Keratinocyte (primary cell): ENCODE data around the gene GPR171. TPM values are rescaled to one million over a fixed set of nuclear protein-coding genes. Genes with fewer than 3 reads are reported as not detected.
A peak's percentile ranks its signal among the peaks of the same experiment; 100 is the strongest.

ENCODE experiments used
- DNase-seq: peaks from one replicate; pipeline ENCODE4 v3.0.0-alpha.2; 2011; ENCODE audit warnings: low read depth, missing footprints, low spot score
- FAIRE-seq: peaks from 2 replicates; lab custom pipeline; 2011; peaks lifted over from hg19 to GRCh38; lab: Jason Lieb, UNC
- H2AFZ ChIP-seq: 2 replicates; pipeline ENCODE4 v1.6.0; 2012; ENCODE audit warnings: low read length, control low read depth, inconsistent platforms; ENCODE audit not compliant: control insufficient read depth
- H3K27ac ChIP-seq: 2 replicates; pipeline ENCODE4 v1.5.1; 2011; ENCODE audit warnings: low read length; ENCODE audit not compliant: control insufficient read depth, insufficient read depth
- H3K27me3 ChIP-seq: 3 replicates; pipeline ENCODE4 v1.6.0; 2011; ENCODE audit warnings: low read length; ENCODE audit not compliant: control insufficient read depth, insufficient read depth; ENCODE audit errors: extremely low read depth
- H3K36me3 ChIP-seq, 2 experiments: 2 replicates in 1 of 2; 3 replicates in 1 of 2; pipeline ENCODE4 v1.5.1; 2011; ENCODE audit warnings: low read length in 2 of 2, mild to moderate bottlenecking in 1 of 2; ENCODE audit not compliant: control insufficient read depth in 2 of 2, insufficient read depth in 2 of 2; ENCODE audit errors: extremely low read depth in 1 of 2
- H3K4me1 ChIP-seq: 3 replicates; pipeline ENCODE4 v1.5.1; 2011; ENCODE audit warnings: low read length; ENCODE audit not compliant: control insufficient read depth, insufficient read depth; ENCODE audit errors: extremely low read depth
- H3K4me2 ChIP-seq: 3 replicates; pipeline ENCODE4 v1.6.0; 2011; ENCODE audit warnings: low read depth, low read length; ENCODE audit not compliant: control insufficient read depth, insufficient read depth; ENCODE audit errors: extremely low read depth
- H3K4me3 ChIP-seq, 3 experiments: fragments of 200-600 bp in 1 of 3; sonication (generic) in 1 of 3; 2 replicates in 2 of 3; 3 replicates in 1 of 3; pipeline ENCODE4 v1.5.1; 2011 to 2016; ENCODE audit warnings: low read length in 3 of 3, mild to moderate bottlenecking in 3 of 3, control low read depth in 2 of 3, inconsistent platforms in 1 of 3, low read depth in 1 of 3, mixed read lengths in 1 of 3, mixed run types in 1 of 3, moderate library complexity in 1 of 3; ENCODE audit not compliant: control insufficient read depth in 2 of 3, insufficient read depth in 2 of 3; ENCODE audit errors: extremely low read depth in 1 of 3
- H3K79me2 ChIP-seq: 2 replicates; pipeline ENCODE4 v1.6.0; 2012; ENCODE audit warnings: low read length; ENCODE audit not compliant: control insufficient read depth, insufficient read depth
- H3K9ac ChIP-seq: 3 replicates; pipeline ENCODE4 v1.6.0; 2011; ENCODE audit warnings: low read length; ENCODE audit not compliant: control insufficient read depth, insufficient read depth; ENCODE audit errors: extremely low read depth
- H3K9me1 ChIP-seq: 3 replicates; pipeline ENCODE4 v1.6.0; 2011; ENCODE audit warnings: low read length; ENCODE audit not compliant: control insufficient read depth, insufficient read depth; ENCODE audit errors: extremely low read depth
- H3K9me3 ChIP-seq: 2 replicates; pipeline ENCODE4 v1.5.1; 2012; ENCODE audit warnings: low read depth, low read length; ENCODE audit not compliant: control insufficient read depth
- H4K20me1 ChIP-seq: 3 replicates; pipeline ENCODE4 v1.6.0; 2011; ENCODE audit warnings: low read length; ENCODE audit not compliant: control insufficient read depth, insufficient read depth; ENCODE audit errors: extremely low read depth
- EZH2 ChIP-seq: IDR thresholded peaks from one replicate; pipeline ENCODE4 v1.6.1; 2012; ENCODE audit warnings: inconsistent platforms, mild to moderate bottlenecking, low read length, moderate library complexity
- dilution Hi-C: fragments of 300-500 bp; cut with MboI; formaldehyde crosslinking; loops from one replicate; pipeline ENCODE4 v1.7.0; 2020; ENCODE audit warnings: low sequenced_read_pairs; ENCODE audit not compliant: extremely low pct_ligation_motif_present
- polyA plus RNA-seq, 5 experiments: library from polyadenylated mRNA; depleted of rRNA in 3 of 5; stranded (reverse) in 3 of 5; stranded (forward) in 1 of 5; unstranded in 1 of 5; fragments of >200 nt; gene quantifications; 1 replicate in 1 of 5; 2 replicates in 3 of 5; 3 replicates in 1 of 5; pipeline versions ENCODE4 v1.2.1 to v1.2.3, GENCODE V29; 2011 to 2012; ENCODE audit warnings: missing spikeins in 2 of 5, low read depth in 1 of 5, low replicate concordance in 1 of 5
- TF ChIP-seq, protein P1 (sequence below), 3 experiments: IDR thresholded peaks in 1 of 3; conservative IDR thresholded peaks in 1 of 3; optimal IDR thresholded peaks in 1 of 3; 2 replicates in 2 of 3; 3 replicates in 1 of 3; pipeline versions ENCODE3 to v1.5.1; 2011; ENCODE audit warnings: low read length in 3 of 3, mild to moderate bottlenecking in 3 of 3, moderate library complexity in 2 of 3, control low read depth in 1 of 3, inconsistent platforms in 1 of 3; ENCODE audit not compliant: insufficient read depth in 2 of 3; ENCODE audit errors: extremely low read depth in 1 of 3

GPR171 gene
- polyA plus RNA-seq, 1 donor (not counting 4 experiments of a cell fraction or from before 2014, with no cell fraction given): not detected

DNA sequence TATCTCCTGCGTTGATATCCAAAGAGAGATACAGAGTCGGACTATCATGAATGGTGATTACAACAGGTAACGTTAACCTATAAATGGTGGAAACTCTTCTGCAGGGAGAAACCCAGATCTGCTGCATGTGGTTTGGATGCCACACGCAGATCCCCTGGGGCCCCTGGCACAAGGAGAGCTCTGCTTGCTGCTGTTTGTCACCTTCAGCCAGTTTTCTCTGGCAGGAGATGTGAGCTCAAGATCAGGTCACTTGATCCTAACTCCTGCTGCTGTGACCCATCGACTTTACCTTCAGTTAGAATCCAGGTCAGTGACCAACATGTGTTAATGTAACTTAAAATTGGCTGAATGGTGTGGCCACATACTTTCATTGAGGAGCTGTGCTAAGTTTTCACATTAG lies 23.8 kb upstream of the GPR171 start:
- H3K27me3 ChIP-seq: no peaks in the 10 kb centered on the region
- no peaks in the 10 kb centered on the region for H3K79me2 ChIP-seq
- no peak overlapping the region for H3K27ac ChIP-seq
- H3K4me2 ChIP-seq: no peak overlapping the region
- FAIRE-seq (no peak), DNase-seq (no peak)
- dilution Hi-C loops: no loop called here
- no peaks in the 10 kb centered on the region for H3K9me3 ChIP-seq
- H3K9me1 ChIP-seq: no peaks in the 10 kb centered on the region
- no peaks in the 10 kb centered on the region for H3K36me3 ChIP-seq
- H3K9ac ChIP-seq: no peak overlapping the region
- H4K20me1 ChIP-seq: no peaks in the 10 kb centered on the region
- no peak for TF ChIP-seq EZH2
- TF ChIP-seq, protein P1, sequence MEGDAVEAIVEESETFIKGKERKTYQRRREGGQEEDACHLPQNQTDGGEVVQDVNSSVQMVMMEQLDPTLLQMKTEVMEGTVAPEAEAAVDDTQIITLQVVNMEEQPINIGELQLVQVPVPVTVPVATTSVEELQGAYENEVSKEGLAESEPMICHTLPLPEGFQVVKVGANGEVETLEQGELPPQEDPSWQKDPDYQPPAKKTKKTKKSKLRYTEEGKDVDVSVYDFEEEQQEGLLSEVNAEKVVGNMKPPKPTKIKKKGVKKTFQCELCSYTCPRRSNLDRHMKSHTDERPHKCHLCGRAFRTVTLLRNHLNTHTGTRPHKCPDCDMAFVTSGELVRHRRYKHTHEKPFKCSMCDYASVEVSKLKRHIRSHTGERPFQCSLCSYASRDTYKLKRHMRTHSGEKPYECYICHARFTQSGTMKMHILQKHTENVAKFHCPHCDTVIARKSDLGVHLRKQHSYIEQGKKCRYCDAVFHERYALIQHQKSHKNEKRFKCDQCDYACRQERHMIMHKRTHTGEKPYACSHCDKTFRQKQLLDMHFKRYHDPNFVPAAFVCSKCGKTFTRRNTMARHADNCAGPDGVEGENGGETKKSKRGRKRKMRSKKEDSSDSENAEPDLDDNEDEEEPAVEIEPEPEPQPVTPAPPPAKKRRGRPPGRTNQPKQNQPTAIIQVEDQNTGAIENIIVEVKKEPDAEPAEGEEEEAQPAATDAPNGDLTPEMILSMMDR (optimal IDR thresholded peaks at IDR 0.05 in 1 of 3, IDR thresholded peaks at IDR 0.05 in 1 of 3, conservative IDR thresholded peaks at IDR 0.05 in 1 of 3; ENCODE audit: extremely low read depth in 1 of 3, insufficient read depth in 2 of 3, low read length in 3 of 3): no peak
- H3K4me1 ChIP-seq: peaks cover 31% of the 10 kb centered on the region
- no peak overlapping the region for H2AFZ ChIP-seq
- H3K4me3 ChIP-seq: no peak overlapping the region

DNA sequence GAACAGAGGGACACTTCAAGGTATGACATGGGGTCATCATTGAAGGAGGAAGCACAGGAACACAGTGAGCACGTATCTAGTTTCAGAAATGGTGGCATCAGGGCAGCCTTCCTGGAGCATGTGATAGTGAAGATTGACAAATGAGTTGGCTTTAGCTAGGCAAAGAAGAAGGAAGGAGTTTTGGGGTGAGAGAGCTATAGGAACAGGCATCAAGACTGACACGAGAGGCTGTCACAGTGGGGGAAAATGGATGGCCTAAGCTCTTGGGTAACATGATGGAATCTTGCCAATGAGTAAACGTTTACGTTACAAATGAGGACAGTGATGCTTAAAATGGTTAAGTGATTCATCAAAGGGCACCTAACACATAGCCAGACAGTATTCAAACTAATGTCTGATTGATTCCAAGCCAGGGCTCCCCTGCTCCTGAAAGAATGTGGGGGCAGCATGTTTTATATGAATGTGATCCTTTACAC lies 23.1 kb upstream of the GPR171 start:
- no peaks in the 10 kb centered on the region for H3K36me3 ChIP-seq
- peak; percentile 74 for FAIRE-seq
- H3K27ac ChIP-seq: no peak overlapping the region
- no peak overlapping the region for H3K9ac ChIP-seq
- no peak overlapping the region for H3K4me3 ChIP-seq
- peaks cover 31% of the 10 kb centered on the region for H3K4me1 ChIP-seq
- dilution Hi-C loops: no loop called here
- peak overlapping the region; percentile 21 for H2AFZ ChIP-seq
- H3K4me2 ChIP-seq: peak overlapping the region; percentile 9
- H3K79me2 ChIP-seq: no peaks in the 10 kb centered on the region
- H3K9me3 ChIP-seq: no peaks in the 10 kb centered on the region
- no peaks in the 10 kb centered on the region for H3K27me3 ChIP-seq
- no peaks in the 10 kb centered on the region for H3K9me1 ChIP-seq
- peak; percentile 75 for DNase-seq
- H4K20me1 ChIP-seq: no peaks in the 10 kb centered on the region
- TF ChIP-seq EZH2: no peak
- TF ChIP-seq, protein P1 (optimal IDR thresholded peaks at IDR 0.05 in 1 of 3, IDR thresholded peaks at IDR 0.05 in 1 of 3, conservative IDR thresholded peaks at IDR 0.05 in 1 of 3; ENCODE audit: extremely low read depth in 1 of 3, insufficient read depth in 2 of 3, low read length in 3 of 3): no peak
